K562 (cell line): ENCODE data around the gene IMPA2.

Experiments used
- GTF2F1 ChIP-seq: IDR thresholded peaks from 2 replicates; pipeline ENCODE4 v1.6.1; 2011; ENCODE audit warnings: low read depth, low read length, improper control_type of control experiment
- HDAC6 ChIP-seq: IDR thresholded peaks from 2 replicates; pipeline ENCODE4 v1.6.1; 2012; ENCODE audit warnings: low read depth, mild to moderate bottlenecking, control low read depth, inconsistent platforms, low read length, moderate library complexity
- HDGF ChIP-seq: fragments of 450-650 bp; IDR thresholded peaks from 2 replicates; pipeline ENCODE4 v1.6.1; 2016
- NCOR1 ChIP-seq: fragments of 450-650 bp; IDR thresholded peaks from 2 replicates; pipeline ENCODE4 v1.6.1; 2016; ENCODE audit warnings: mild to moderate bottlenecking, moderate library complexity
- POLR2A ChIP-seq: fragments of 450-650 bp; conservative IDR thresholded peaks from 2 replicates; pipeline ENCODE4 v1.6.1; 2016
- TCF7 ChIP-seq: sonication (generic); IDR thresholded peaks from 2 replicates; pipeline ENCODE4 v1.6.1; 2016; ENCODE audit warnings: antibody characterized with exemption, borderline replicate concordance
- TF ChIP-seq, protein P1 (sequence below), 3 experiments: IDR thresholded peaks in 2 of 3; conservative IDR thresholded peaks in 1 of 3; 2 replicates each; pipeline ENCODE4 v1.5.1; 2011 to 2012; ENCODE audit warnings: low read length in 3 of 3, mild to moderate bottlenecking in 3 of 3, control low read depth in 2 of 3, improper control_type of control experiment in 1 of 3, inconsistent platforms in 1 of 3, low read depth in 1 of 3, mixed read lengths in 1 of 3, moderate library complexity in 1 of 3; ENCODE audit not compliant: insufficient read depth in 2 of 3
- TF ChIP-seq, protein P2 (sequence below): sonication (generic); formaldehyde crosslinking; IDR thresholded peaks from 2 replicates; pipeline ENCODE4 v1.9.0; 2022; ENCODE audit warnings: mild to moderate bottlenecking, missing genetic modification reagents
- TF ChIP-seq, protein P3 (sequence below): fragments of 450-650 bp; IDR thresholded peaks from 2 replicates; pipeline ENCODE4 v1.6.1; 2016; ENCODE audit warnings: low read depth
- TF ChIP-seq, protein P4 (sequence below): fragments of 250-450 bp; sonication (Bioruptor Pico); IDR thresholded peaks from 2 replicates; pipeline ENCODE4 v1.4.0; 2020; ENCODE audit warnings: mild to moderate bottlenecking, moderate library complexity

DNA sequence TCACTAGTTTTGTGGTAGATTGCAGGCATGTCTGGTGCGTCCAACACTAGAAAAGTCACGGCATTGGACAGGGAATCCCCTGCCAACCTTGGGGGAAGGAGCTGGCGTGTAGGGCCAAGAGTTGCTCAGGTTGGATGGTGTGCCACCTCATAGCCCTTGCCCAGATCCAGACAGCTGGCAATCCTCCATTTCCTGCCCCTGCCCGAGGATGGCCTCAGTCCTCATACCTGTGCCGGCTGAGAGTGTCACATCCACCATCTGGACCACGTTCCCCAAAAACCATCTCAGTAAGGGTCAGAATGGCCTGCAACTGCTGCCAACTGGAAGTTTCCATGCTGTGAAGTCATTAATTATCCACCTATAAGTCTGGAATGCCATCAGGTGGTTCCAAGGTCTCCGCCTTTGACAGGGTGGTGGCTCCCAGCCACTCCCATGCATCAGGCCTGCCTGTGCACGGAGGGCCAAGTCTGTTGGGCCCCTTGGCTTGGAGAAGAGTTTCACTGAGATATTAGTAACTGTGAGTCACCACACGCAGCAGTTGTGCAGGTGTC is 55.0 kb downstream of the IMPA2 start:
- TF ChIP-seq POLR2A (no peak), HDAC6 (no peak), NCOR1 (no peak), TCF7 (no peak), GTF2F1 (no peak), HDGF (no peak)
- TF ChIP-seq, protein P1, sequence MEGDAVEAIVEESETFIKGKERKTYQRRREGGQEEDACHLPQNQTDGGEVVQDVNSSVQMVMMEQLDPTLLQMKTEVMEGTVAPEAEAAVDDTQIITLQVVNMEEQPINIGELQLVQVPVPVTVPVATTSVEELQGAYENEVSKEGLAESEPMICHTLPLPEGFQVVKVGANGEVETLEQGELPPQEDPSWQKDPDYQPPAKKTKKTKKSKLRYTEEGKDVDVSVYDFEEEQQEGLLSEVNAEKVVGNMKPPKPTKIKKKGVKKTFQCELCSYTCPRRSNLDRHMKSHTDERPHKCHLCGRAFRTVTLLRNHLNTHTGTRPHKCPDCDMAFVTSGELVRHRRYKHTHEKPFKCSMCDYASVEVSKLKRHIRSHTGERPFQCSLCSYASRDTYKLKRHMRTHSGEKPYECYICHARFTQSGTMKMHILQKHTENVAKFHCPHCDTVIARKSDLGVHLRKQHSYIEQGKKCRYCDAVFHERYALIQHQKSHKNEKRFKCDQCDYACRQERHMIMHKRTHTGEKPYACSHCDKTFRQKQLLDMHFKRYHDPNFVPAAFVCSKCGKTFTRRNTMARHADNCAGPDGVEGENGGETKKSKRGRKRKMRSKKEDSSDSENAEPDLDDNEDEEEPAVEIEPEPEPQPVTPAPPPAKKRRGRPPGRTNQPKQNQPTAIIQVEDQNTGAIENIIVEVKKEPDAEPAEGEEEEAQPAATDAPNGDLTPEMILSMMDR (IDR thresholded peaks at IDR 0.05 in 2 of 3, conservative IDR thresholded peaks at IDR 0.05 in 1 of 3; ENCODE audit: insufficient read depth in 2 of 3, low read depth in 1 of 3, low read length in 3 of 3) = no peak
- TF ChIP-seq, protein P2, sequence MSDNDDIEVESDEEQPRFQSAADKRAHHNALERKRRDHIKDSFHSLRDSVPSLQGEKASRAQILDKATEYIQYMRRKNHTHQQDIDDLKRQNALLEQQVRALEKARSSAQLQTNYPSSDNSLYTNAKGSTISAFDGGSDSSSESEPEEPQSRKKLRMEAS (CRISPR knock-in tag) = no peak
- TF ChIP-seq, protein P3, sequence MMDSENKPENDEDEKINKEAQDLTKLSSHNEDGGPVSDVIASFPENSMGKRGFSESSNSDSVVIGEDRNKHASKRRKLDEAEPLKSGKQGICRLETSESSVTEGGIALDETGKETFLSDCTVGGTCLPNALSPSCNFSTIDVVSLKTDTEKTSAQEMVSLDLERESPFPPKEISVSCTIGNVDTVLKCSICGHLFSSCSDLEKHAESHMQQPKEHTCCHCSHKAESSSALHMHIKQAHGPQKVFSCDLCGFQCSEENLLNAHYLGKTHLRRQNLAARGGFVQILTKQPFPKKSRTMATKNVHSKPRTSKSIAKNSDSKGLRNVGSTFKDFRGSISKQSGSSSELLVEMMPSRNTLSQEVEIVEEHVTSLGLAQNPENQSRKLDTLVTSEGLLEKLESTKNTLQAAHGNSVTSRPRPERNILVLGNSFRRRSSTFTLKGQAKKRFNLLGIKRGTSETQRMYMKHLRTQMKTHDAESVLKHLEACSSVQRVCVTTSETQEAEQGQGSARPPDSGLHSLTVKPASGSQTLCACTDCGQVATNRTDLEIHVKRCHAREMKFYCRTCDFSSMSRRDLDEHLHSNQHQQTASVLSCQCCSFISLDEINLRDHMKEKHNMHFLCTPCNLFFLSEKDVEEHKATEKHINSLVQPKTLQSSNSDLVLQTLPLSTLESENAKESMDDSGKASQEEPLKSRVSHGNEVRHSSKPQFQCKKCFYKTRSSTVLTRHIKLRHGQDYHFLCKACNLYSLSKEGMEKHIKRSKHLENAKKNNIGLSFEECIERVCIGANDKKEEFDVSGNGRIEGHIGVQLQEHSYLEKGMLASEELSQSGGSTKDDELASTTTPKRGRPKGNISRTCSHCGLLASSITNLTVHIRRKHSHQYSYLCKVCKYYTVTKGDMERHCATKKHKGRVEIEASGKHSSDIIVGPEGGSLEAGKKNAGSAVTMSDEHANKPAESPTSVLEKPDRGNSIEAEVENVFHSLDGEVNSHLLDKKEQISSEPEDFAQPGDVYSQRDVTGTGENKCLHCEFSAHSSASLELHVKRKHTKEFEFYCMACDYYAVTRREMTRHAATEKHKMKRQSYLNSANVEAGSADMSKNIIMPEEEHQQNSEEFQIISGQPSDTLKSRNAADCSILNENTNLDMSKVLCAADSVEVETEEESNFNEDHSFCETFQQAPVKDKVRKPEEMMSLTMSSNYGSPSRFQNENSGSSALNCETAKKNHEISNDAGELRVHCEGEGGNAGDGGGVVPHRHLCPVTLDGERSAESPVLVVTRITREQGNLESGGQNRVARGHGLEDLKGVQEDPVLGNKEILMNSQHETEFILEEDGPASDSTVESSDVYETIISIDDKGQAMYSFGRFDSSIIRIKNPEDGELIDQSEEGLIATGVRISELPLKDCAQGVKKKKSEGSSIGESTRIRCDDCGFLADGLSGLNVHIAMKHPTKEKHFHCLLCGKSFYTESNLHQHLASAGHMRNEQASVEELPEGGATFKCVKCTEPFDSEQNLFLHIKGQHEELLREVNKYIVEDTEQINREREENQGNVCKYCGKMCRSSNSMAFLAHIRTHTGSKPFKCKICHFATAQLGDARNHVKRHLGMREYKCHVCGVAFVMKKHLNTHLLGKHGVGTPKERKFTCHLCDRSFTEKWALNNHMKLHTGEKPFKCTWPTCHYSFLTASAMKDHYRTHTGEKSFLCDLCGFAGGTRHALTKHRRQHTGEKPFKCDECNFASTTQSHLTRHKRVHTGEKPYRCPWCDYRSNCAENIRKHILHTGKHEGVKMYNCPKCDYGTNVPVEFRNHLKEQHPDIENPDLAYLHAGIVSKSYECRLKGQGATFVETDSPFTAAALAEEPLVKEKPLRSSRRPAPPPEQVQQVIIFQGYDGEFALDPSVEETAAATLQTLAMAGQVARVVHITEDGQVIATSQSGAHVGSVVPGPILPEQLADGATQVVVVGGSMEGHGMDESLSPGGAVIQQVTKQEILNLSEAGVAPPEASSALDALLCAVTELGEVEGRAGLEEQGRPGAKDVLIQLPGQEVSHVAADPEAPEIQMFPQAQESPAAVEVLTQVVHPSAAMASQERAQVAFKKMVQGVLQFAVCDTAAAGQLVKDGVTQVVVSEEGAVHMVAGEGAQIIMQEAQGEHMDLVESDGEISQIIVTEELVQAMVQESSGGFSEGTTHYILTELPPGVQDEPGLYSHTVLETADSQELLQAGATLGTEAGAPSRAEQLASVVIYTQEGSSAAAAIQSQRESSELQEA = no peak
- TF ChIP-seq, protein P4, sequence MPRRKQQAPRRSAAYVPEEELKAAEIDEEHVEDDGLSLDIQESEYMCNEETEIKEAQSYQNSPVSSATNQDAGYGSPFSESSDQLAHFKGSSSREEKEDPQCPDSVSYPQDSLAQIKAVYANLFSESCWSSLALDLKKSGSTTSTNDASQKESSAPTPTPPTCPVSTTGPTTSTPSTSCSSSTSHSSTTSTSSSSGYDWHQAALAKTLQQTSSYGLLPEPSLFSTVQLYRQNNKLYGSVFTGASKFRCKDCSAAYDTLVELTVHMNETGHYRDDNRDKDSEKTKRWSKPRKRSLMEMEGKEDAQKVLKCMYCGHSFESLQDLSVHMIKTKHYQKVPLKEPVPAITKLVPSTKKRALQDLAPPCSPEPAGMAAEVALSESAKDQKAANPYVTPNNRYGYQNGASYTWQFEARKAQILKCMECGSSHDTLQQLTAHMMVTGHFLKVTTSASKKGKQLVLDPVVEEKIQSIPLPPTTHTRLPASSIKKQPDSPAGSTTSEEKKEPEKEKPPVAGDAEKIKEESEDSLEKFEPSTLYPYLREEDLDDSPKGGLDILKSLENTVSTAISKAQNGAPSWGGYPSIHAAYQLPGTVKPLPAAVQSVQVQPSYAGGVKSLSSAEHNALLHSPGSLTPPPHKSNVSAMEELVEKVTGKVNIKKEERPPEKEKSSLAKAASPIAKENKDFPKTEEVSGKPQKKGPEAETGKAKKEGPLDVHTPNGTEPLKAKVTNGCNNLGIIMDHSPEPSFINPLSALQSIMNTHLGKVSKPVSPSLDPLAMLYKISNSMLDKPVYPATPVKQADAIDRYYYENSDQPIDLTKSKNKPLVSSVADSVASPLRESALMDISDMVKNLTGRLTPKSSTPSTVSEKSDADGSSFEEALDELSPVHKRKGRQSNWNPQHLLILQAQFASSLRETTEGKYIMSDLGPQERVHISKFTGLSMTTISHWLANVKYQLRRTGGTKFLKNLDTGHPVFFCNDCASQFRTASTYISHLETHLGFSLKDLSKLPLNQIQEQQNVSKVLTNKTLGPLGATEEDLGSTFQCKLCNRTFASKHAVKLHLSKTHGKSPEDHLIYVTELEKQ (CRISPR knock-in tag) = no peak
